OCI-LY1 (cell line): ENCODE measurements around the gene NDUFS7.

Experiments
- H2AFZ ChIP-seq: fragments of 200-600 bp; sonication (generic), shearing (Covaris generic); 2 replicates; pipeline ENCODE4 v1.6.0; 2014; ENCODE audit warnings: antibody characterized with exemption, mild to moderate bottlenecking, low read length
- H3F3A ChIP-seq: fragments of 200-600 bp; sonication (generic), shearing (Covaris generic); 2 replicates; pipeline ENCODE4 v1.6.0; 2014; ENCODE audit warnings: mild to moderate bottlenecking, antibody characterized with exemption, low read length, moderate library complexity; ENCODE audit not compliant: insufficient read depth
- H3K27ac ChIP-seq: fragments of 200-600 bp; sonication (generic); 2 replicates; pipeline ENCODE4 v1.5.1; 2014; ENCODE audit warnings: low read length, mixed run types, mild to moderate bottlenecking, low read depth; ENCODE audit not compliant: poor library complexity, severe bottlenecking
- H3K27me3 ChIP-seq: fragments of 200-600 bp; sonication (generic); 2 replicates; pipeline ENCODE4 v1.6.0; 2014; ENCODE audit warnings: antibody characterized with exemption, mild to moderate bottlenecking, low read length, moderate library complexity; ENCODE audit not compliant: insufficient read depth
- H3K36me3 ChIP-seq: fragments of 200-600 bp; sonication (generic); 2 replicates; pipeline ENCODE4 v1.6.1; 2014; ENCODE audit warnings: mild to moderate bottlenecking, antibody characterized with exemption, low read length, moderate library complexity, mixed read lengths; ENCODE audit not compliant: insufficient read depth
- H3K4me1 ChIP-seq: fragments of 200-600 bp; sonication (generic); 2 replicates; pipeline ENCODE4 v1.5.1; 2014; ENCODE audit warnings: mild to moderate bottlenecking, low read length, moderate library complexity; ENCODE audit not compliant: insufficient read depth, severe bottlenecking
- H3K4me2 ChIP-seq: fragments of 200-600 bp; sonication (generic), shearing (Covaris generic); 2 replicates; pipeline ENCODE4 v1.6.1; 2014; ENCODE audit warnings: low read length
- H3K4me3 ChIP-seq: fragments of 200-600 bp; sonication (generic); 2 replicates; pipeline ENCODE4 v1.5.1; 2014; ENCODE audit warnings: low read length, low read depth, mild to moderate bottlenecking, mixed read lengths; ENCODE audit not compliant: poor library complexity, severe bottlenecking
- H3K79me2 ChIP-seq: fragments of 200-600 bp; shearing (Covaris generic); 2 replicates; pipeline ENCODE4 v1.6.1; 2016; ENCODE audit warnings: mixed run types, low read length, mixed read lengths; ENCODE audit not compliant: insufficient read depth
- H3K9ac ChIP-seq: fragments of 200-600 bp; sonication (generic), shearing (Covaris generic); 2 replicates; pipeline ENCODE4 v1.6.1; 2014; ENCODE audit warnings: mild to moderate bottlenecking, low read length, mixed read lengths
- H3K9me2 ChIP-seq: fragments of 200-600 bp; sonication (generic), shearing (Covaris generic); 2 replicates; pipeline ENCODE4 v1.6.1; 2014; ENCODE audit warnings: low read depth, mild to moderate bottlenecking, low read length, mixed read lengths
- H3K9me3 ChIP-seq: fragments of 200-600 bp; shearing (Covaris generic); 2 replicates; pipeline ENCODE4 v1.6.1; 2014; ENCODE audit warnings: low read length, mixed read lengths
- H4K20me1 ChIP-seq: fragments of 200-600 bp; sonication (generic), shearing (Covaris generic); 2 replicates; pipeline ENCODE4 v1.6.0; 2016; ENCODE audit warnings: mild to moderate bottlenecking, low read length; ENCODE audit not compliant: insufficient read depth
- CTCF ChIP-seq: fragments of 200-600 bp; sonication (generic), shearing (Covaris generic); IDR thresholded peaks from 2 replicates; pipeline ENCODE4 v1.5.1; 2017; ENCODE audit warnings: mild to moderate bottlenecking, antibody characterized with exemption, low read length, moderate library complexity, mixed read lengths
- EZH2 ChIP-seq: fragments of 200-600 bp; sonication (generic), shearing (Covaris generic); IDR thresholded peaks from 2 replicates; pipeline ENCODE4 v1.8.0; 2017; ENCODE audit warnings: borderline replicate concordance, mixed run types, mild to moderate bottlenecking, antibody characterized with exemption, low read length, moderate library complexity, mixed read lengths

NDUFS7 gene

GRCh38 chr19:1355568-1356507 is 27.9 kb upstream of the NDUFS7 start:
- TF ChIP-seq CTCF = no peak
- TF ChIP-seq EZH2 = no peak
- Histone ChIP-seq H4K20me1 (no peaks in the 10 kb centered on the region), H3K27ac (no peak overlapping the region), H2AFZ (no peak overlapping the region), H3K27me3 (no peaks in the 10 kb centered on the region), H3K4me2 (peak overlapping the region; percentile 87), H3K9me3 (no peaks in the 10 kb centered on the region), H3K4me3 (peak overlapping the region; percentile 98), H3K36me3 (peaks cover 44% of the 10 kb centered on the region; the same call in 1 of the 2 replicates), H3K9ac (peak overlapping the region; percentile 94), H3K79me2 (no peaks in the 10 kb centered on the region), H3F3A (no peaks in the 10 kb centered on the region; the same call in 1 of the 2 replicates), H3K9me2 (no peaks in the 10 kb centered on the region), H3K4me1 (peaks cover 18% of the 10 kb centered on the region)

- H3K36me3 ChIP-seq = peaks cover 50% of the 10 kb centered on the region; the same call in 1 of the 2 replicates
- no peaks in the 10 kb centered on the region for H3F3A ChIP-seq
- peak overlapping the region; percentile 98 for H3K4me3 ChIP-seq
- H3K9ac ChIP-seq = no peak overlapping the region
- H2AFZ ChIP-seq = no peak overlapping the region
- no peaks in the 10 kb centered on the region for H3K79me2 ChIP-seq
- TF ChIP-seq EZH2 = no peak
- H3K27me3 ChIP-seq = no peaks in the 10 kb centered on the region
- H3K9me2 ChIP-seq = no peaks in the 10 kb centered on the region
- no peaks in the 10 kb centered on the region for H4K20me1 ChIP-seq
- H3K27ac ChIP-seq = no peak overlapping the region
- H3K4me1 ChIP-seq = peaks cover 18% of the 10 kb centered on the region
- H3K4me2 ChIP-seq = peak overlapping the region; percentile 87; the same call in 1 of the 2 replicates
- no peaks in the 10 kb centered on the region for H3K9me3 ChIP-seq
Measured at GRCh38 chr19:1356508-1356865, 27.2 kb upstream of the NDUFS7 start.

GRCh38 chr19:1357531-1358109 is 26.1 kb upstream of the NDUFS7 start:
- peaks cover 61% of the 10 kb centered on the region; the same call in 1 of the 2 replicates for H3K36me3 ChIP-seq
- no peak overlapping the region for H3K4me2 ChIP-seq

More at GRCh38 chr19:1357531-1358109, 26.1 kb upstream of the NDUFS7 start:
- no peak for TF ChIP-seq CTCF
- TF ChIP-seq EZH2 = no peak
- Histone ChIP-seq H3K27ac (no peak overlapping the region), H3K27me3 (no peaks in the 10 kb centered on the region), H4K20me1 (no peaks in the 10 kb centered on the region), H3K4me3 (no peak overlapping the region), H3F3A (no peaks in the 10 kb centered on the region), H2AFZ (no peak overlapping the region), H3K9ac (no peak overlapping the region), H3K9me3 (no peaks in the 10 kb centered on the region), H3K79me2 (no peaks in the 10 kb centered on the region), H3K9me2 (no peaks in the 10 kb centered on the region), H3K4me1 (peaks cover 18% of the 10 kb centered on the region)
